ENCODE results near the gene GLB1L3.

The GLB1L3 gene

GRCh38 chr11:134346101-134346975 is 70.2 kb downstream of the GLB1L3 start:
- H3K4me3 ChIP-seq (ENCODE audit: low read depth, low read length): no peak overlapping the region
- TF ChIP-seq CTCF (IDR thresholded peaks at IDR 0.05; ENCODE audit: low read depth, low read length): no peak

GRCh38 chr11:134346976-134347350 is 70.8 kb downstream of the GLB1L3 start:
- H3K4me3 ChIP-seq (ENCODE audit: low read depth, low read length): no peak overlapping the region
- no peak for TF ChIP-seq CTCF (IDR thresholded peaks at IDR 0.05; ENCODE audit: low read depth, low read length)

- no peak for TF ChIP-seq CTCF (IDR thresholded peaks at IDR 0.05; ENCODE audit: low read depth, low read length)
- H3K4me3 ChIP-seq (ENCODE audit: low read depth, low read length): no peak overlapping the region
Observed at GRCh38 chr11:134347441-134347840, 71.3 kb downstream of the GLB1L3 start.

GRCh38 chr11:134349109-134349801 is 73.1 kb downstream of the GLB1L3 start:
- TF ChIP-seq CTCF (IDR thresholded peaks at IDR 0.05; ENCODE audit: low read depth, low read length): no peak
- no peak overlapping the region for H3K4me3 ChIP-seq (ENCODE audit: low read depth, low read length)

GRCh38 chr11:134349802-134350355 is 73.7 kb downstream of the GLB1L3 start:
- TF ChIP-seq CTCF (IDR thresholded peaks at IDR 0.05; ENCODE audit: low read depth, low read length): no peak

GRCh38 chr11:134350381-134350780 is 74.2 kb downstream of the GLB1L3 start:
- no peak overlapping the region for H3K4me3 ChIP-seq (ENCODE audit: low read depth, low read length)
- no peak for TF ChIP-seq CTCF (IDR thresholded peaks at IDR 0.05; ENCODE audit: low read depth, low read length)

More at GRCh38 chr11:134349802-134350355, 73.7 kb downstream of the GLB1L3 start:
- no peak overlapping the region for H3K4me3 ChIP-seq (ENCODE audit: low read depth, low read length)

- no peak overlapping the region for H3K4me3 ChIP-seq (ENCODE audit: low read depth, low read length)
- TF ChIP-seq CTCF (IDR thresholded peaks at IDR 0.05; ENCODE audit: low read depth, low read length): no peak
Observed at GRCh38 chr11:134352111-134352510, 75.9 kb downstream of the GLB1L3 start.

Data from WI38 (cell line).